Fibroblast of villous mesenchyme (primary cell): ENCODE data around the gene TOP1. TPM values are rescaled to one million over a fixed set of nuclear protein-coding genes. Genes with fewer than 3 reads are reported as not detected.

Experiments
- DNase-seq: peaks from one replicate; pipeline ENCODE4 v3.0.0-alpha.2; 2010; ENCODE audit warnings: low read depth
- H3K4me3 ChIP-seq: 2 replicates; pipeline ENCODE4 v1.5.1; 2011; ENCODE audit warnings: low read depth, mild to moderate bottlenecking, low read length
- CTCF ChIP-seq: IDR thresholded peaks from 2 replicates; pipeline ENCODE4 v1.5.1; 2012; ENCODE audit warnings: low read depth, mild to moderate bottlenecking, low read length; ENCODE audit not compliant: insufficient read depth
- total RNA-seq: library from RNA; depleted of rRNA; stranded (reverse); fragments of >200 nt; gene quantifications from 2 replicates; pipeline ENCODE4 v1.2.3, GENCODE V29; 2012

The TOP1 gene
- total RNA-seq, 1 donor = 19.9 TPM

GRCh38 chr20:41167481-41168253 lies 139.0 kb downstream of the TOP1 start:
- TF ChIP-seq CTCF = no peak
- DNase-seq = no peak
- no peak overlapping the region for H3K4me3 ChIP-seq

GRCh38 chr20:41168281-41169161 lies 139.9 kb downstream of the TOP1 start:
- no peak for TF ChIP-seq CTCF
- no peak overlapping the region for H3K4me3 ChIP-seq
- no peak for DNase-seq

- no peak for TF ChIP-seq CTCF
- H3K4me3 ChIP-seq = no peak overlapping the region
- DNase-seq = no peak
Measured at GRCh38 chr20:41169162-41169690, 140.6 kb downstream of the TOP1 start.

GRCh38 chr20:41169791-41170351 lies 141.2 kb downstream of the TOP1 start:
- no peak for DNase-seq
- TF ChIP-seq CTCF = no peak
- H3K4me3 ChIP-seq = no peak overlapping the region

- DNase-seq = no peak
- H3K4me3 ChIP-seq = no peak overlapping the region
- no peak for TF ChIP-seq CTCF
Measured at GRCh38 chr20:41170386-41171105, 141.9 kb downstream of the TOP1 start.

GRCh38 chr20:41171736-41172295 lies 143.2 kb downstream of the TOP1 start:
- TF ChIP-seq CTCF = no peak
- DNase-seq = no peak
- H3K4me3 ChIP-seq = no peak overlapping the region
